Amniotic epithelial cell (primary cell): Measurements from ENCODE around the gene DNAJC17.

Experiments used
- DNase-seq: peaks from one replicate; pipeline ENCODE4 v3.0.0-alpha.2; 2010; ENCODE audit warnings: low read depth

The DNAJC17 gene

DNA sequence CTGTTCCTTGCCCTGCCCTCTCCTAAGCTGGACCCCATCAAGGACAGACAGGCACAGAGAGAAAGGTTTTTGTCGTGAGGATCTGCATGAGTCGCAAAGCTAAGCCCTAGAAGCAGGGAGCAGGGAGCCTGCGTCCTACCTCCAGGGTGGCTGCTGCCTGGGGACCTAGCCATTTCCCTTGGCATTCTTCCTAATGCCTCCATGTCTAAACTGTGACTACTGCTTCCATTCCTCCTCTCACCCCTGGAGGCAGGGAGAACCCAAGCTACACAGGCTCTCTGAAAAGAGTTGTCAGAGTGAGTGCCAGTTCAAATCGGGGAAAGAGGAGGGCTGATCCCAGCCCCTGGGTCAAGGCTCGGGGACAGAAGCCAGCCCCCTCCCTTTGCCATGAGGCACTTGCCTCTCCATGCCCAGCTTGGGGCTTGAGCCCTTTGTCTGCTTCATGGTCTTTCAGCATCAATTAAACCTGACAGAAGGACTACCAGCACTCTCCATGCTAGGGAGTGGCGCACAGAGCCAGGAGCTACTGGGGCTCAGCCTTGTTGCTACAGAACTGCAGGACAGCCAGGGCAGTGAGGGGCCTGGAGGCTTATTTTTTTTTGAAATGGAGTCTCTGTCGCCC, 41.0 kb downstream of the DNAJC17 start:
- no peak for DNase-seq

GRCh38 chr15:40764629-40765103, 42.6 kb downstream of the DNAJC17 start:
- peak; percentile 19 for DNase-seq

GRCh38 chr15:40763801-40764628, 43.3 kb downstream of the DNAJC17 start, which contains the start of gene GCHFR:
Gene GCHFR (plus strand): TSS chr15:40764068. CDS start chr15:40764181, 113 bp downstream.
- DNase-seq = peak; percentile 53

- peak; percentile 26 for DNase-seq
Observed at GRCh38 chr15:40762919-40763800, 44.1 kb downstream of the DNAJC17 start.

DNA sequence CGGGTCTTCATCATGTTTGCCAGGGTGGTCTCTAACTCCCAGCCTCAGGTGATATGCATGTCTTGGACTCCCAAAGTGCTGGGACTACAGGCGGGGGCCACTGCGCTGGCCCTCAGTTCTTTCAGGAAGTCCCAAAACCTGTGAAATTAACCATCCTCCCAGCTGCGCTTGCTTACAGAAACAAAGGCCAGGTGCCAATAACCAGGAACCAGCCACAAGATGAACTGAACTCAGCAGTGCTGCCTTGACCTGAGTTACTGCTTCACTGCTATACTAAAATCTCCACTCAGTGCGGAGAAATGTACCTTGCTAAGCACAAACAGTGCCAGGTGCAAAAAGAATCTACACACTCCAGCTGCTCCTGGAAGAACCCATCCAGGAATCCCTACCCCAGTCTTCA, 47.3 kb downstream of the DNAJC17 start:
- no peak for DNase-seq

GRCh38 chr15:40756938-40757337, 50.3 kb downstream of the DNAJC17 start:
- DNase-seq = no peak

DNA sequence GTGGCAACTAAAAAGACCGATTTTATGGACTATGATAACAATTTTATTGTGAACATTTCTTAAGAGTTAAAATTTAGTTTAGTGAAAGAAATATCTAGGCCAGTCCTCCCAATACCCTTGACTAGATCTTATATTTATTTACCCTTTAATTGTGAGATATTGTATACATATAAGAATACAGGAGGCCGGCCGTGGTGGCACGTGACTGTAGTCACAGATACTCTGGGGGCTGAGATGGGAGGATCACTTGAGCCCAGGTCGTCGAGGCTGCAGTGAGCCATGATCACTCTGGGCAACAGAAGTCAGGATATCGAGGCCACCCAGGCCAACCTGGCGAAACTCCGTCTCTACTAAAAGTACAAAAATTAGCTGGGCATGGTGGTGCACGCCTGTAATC, 51.5 kb downstream of the DNAJC17 start:
- no peak for DNase-seq

DNA sequence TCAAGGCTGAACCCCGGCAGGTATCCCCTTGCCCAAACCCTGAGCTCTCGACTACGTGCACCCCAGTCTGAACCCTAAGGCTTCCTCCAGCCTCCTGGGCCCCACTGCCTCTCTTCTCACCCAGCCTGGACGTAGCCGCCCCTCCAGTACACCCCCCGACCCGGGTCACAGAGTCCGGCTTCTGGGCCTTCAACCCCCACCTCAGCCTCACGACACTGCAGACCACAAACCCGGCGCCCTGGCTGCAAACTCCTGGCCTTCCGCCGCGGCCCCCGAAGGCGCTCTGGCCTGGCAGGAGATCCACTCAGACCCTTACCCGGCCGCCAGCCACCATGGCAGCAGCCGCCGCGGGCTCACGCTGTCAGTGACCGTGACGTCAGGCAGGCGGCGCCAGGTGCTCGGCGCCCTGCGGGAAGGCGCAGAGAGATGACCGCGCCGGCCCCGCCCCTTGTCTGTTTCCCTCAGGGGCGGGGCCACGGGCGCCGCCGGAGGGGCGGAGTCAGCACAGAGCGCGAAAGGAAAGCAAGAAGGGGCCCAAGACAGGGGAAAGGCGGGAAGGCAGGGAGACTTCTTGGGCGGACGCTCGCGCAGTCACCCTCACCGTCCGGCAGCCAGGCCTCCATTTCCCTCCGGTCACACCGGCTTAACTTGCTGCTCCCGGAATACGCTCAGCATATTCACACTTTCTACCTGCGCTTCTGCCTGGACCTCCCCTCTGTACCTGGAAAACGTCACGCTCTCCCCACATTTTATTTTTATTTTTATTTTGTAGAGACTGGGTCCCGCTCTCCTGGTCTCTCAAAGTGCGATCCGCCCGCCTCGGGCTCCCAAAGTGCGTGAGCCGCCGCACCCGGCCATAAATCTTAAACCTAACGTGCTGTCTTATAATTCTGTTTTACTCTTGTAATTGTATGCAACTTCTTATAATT, 52.1 kb downstream of the DNAJC17 start, which contains the start of gene RMDN3:
TSS of gene RMDN3 (minus strand) at position 372 of the 929 bp plus-strand sequence. CDS start 471 bp downstream, outside the sequence.
- peak; percentile 79 for DNase-seq

DNA sequence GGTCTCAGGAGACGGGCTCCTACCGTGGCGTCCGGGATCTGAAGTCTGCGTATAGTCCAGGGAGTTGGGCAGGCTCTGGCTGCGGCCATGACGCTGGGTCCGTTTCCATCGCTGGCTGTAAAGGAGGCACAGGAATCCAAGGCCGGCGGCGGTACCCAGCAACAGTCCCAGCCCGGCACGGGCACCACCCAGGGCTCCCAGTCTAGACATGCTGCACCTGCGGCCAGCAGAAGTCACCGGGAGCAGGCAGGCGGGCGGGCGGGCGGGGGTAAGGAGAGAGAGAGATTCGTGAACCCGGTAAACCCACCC, 52.7 kb downstream of the DNAJC17 start:
- no peak for DNase-seq

DNA sequence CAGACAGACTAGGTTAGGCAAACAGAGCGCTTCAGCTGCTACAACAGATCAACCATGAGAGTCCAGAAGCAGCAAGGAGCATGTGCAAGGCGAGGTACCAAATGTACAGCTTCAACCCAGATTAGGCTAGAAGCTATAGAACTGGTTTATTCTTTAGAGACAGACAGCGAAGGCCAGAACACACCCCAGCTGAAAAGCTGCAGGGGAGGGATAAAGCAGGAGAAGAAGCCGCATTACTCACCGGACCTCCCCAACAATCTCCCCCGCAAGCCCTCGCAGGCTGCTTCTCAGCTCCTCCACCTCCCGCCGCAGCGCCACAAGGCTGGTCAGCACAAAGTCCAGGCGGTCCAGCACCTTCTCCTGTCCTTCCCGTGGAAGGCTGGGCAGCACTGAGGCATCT, 55.5 kb downstream of the DNAJC17 start:
- no peak for DNase-seq

DNA sequence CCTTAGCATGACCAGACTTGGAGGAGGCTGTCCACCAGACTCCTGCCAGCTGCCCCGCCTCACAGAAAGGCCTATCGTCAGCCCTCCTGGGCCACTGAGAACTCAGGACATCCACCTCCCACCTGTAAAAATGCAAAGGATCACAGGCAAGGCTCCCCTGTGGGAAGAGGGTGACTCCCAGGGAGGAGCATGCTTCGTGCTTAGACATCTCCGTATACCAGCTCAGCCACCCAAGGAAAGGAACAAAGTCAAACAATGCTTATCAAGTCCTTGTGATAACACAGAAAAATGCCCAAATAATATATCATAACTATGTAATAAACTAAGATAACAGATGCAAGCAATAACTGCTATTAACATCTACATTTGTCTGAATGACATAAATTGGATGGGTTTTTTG, 56.4 kb downstream of the DNAJC17 start:
- no peak for DNase-seq

DNA sequence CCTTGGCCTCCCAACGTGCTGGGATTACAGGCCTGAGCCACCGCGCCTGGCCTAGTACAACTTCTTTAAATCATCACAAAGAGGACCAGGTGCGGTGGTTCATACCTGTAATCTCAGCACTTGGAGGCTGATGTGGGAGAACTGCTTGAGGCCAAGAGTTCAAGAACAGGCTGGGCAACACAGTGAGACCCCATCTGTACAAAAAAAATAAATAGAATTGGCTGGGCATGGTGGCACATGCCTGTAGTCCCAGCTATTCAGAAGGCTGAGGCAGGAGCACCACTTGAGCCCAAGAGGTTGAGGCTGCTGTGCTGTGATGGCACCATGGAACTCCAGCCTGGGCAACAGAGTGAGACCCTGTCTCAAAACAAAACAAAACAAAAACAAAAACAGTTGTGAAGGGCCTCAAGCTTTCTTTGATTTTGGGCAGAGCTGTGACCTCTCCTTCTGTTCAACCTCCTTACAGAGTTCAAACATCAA, 58.1 kb downstream of the DNAJC17 start:
- no peak for DNase-seq

DNA sequence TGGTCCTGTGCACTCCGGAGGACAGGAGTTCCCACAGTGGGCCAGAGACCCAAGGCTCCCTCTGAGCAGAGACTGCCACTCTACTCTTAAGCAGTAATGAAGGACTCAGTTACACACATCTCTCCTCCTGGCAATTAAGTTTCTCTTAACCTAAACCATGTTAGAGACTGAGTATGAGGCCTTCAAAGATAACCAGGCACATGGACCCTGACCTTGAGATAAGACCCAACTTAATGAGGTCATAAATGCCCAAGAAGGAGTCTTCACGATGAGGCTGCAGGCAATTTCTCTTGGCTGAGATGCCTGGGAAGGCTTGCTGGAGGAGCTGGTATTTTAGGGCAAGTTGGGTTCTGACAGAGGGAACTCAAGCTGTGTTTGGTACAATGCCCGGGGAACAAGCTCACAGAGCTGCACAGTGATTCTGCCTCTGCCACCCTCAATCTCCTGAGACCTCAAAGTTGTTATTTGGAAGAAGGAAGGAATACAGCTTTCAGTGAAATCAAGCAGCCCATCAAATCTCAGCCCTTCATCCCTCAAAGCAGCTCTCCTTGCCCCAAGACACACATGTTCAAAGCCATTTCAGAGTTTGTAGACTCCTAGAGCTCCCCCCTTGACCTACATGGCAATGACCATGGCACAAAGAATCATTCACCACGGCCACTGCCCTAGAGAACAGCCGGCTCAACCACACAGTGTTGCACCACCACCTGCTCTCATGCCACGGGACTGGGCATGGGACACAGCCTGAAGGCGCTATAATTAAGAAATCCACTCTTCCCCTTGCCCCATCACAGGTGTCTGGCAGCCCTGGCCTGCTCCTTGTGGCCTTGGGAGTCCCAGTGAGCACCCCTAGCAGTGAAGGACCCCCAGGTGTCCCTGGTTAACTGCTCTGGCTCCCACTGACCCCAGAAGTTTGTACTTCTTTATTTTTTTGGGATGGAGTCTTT, 59.3 kb downstream of the DNAJC17 start:
- DNase-seq = peak; percentile 24

DNA sequence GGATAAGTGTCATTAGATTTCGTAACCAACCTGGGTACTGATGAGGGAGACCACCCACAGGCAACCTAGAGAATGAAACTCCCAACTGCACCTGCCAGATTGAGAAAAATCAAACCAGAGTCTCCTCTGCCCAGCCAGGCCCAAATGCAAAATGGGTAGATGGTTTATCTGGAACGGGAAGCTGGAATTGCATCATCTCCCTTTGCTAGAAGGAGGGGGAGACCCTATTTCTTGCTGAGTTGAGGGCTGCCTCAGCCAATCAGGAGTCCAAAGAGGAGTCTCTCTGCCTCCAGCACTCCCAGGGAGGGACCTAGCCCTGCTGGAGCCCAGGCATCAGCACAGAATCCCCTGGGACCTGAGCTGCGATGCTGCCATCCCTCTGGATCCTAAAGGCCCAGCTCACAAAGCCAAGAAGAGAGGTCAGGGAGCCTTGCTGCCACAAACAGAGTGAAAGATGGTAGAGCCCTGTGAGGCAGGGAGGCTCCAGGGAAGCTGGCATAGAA, 60.3 kb downstream of the DNAJC17 start:
- DNase-seq = peak; percentile 46

DNA sequence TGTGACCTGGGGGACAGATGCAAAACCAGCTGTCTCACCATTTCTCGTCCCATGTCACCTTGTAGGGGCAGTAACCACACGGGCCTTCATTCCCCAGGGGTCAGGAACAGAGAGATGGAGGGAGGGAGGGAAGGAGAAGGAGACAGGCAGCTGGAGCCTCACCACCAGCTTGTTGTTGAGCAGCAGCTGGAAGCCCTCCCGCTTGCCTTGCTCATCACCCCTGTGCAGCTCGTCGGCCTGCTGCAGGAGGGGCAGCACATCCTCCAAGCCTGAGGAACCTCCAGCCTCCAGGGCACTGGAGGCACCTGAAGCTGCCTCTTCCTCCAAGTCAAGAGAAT, 62.5 kb downstream of the DNAJC17 start:
- no peak for DNase-seq

GRCh38 chr15:40743921-40744814, 63.1 kb downstream of the DNAJC17 start:
- peak; percentile 89 for DNase-seq

- no peak for DNase-seq
Observed at GRCh38 chr15:40743485-40743901, 63.8 kb downstream of the DNAJC17 start.

DNA sequence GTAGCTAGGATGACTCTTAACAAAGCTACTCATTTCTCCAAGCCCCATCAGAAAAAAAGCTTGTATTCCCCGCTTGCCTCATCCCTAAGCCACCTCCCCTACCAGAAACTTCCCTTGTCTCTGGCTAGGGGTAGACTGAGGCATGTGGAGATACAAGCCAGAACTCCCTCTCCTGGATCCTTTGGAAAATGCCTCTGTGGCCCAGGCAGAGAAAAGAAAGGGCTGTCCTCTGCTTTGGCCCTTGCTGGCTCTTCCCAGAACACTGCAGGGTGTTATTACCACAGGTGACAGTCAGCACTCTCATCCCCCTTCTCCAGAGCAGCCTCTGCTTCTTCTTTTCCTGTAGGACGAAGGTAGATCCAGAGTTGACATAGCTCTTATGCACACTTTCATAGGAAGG, 67.4 kb downstream of the DNAJC17 start:
- no peak for DNase-seq

- no peak for DNase-seq
Observed at GRCh38 chr15:40739047-40739446, 68.2 kb downstream of the DNAJC17 start.
